HG02642 (cell line): ENCODE data around the gene PLSCR1.
"Not testable (repeated sequence)": the region's sequence is repeated elsewhere in the genome, so short reads cannot be mapped to it uniquely, and the experiment has no call there.

Source experiments
- ATAC-seq: cut with Tn5 transposase; IDR thresholded peaks from one replicate; pipeline ENCODE4 v1.9.1; 2021; ENCODE audit warnings: mild to moderate bottlenecking; ENCODE audit not compliant: unreplicated experiment, poor library complexity

PLSCR1 gene

GRCh38 chr3:146550743-146551510 is 6.5 kb upstream of the PLSCR1 start:
- peak; percentile 86 for ATAC-seq

- no peak for ATAC-seq
These were observed 5.7 kb upstream of the PLSCR1 start for GRCh38 chr3:146550070-146550615.

GRCh38 chr3:146547235-146547835 is 2.9 kb upstream of the PLSCR1 start:
- ATAC-seq, result no peak

- ATAC-seq, result no peak
These were observed 2.1 kb upstream of the PLSCR1 start for GRCh38 chr3:146546366-146546965.

GRCh38 chr3:146544929-146545528 is 622 bp upstream of the PLSCR1 start:
- no peak for ATAC-seq

- peak; percentile 4 for ATAC-seq
These were observed 876 bp downstream of the PLSCR1 start for GRCh38 chr3:146543461-146544001.

- ATAC-seq, result no peak
These were observed 1.4 kb downstream of the PLSCR1 start for GRCh38 chr3:146542978-146543377.

GRCh38 chr3:146542179-146542578 is 2.2 kb downstream of the PLSCR1 start:
- ATAC-seq, result no peak

- ATAC-seq, result no peak
These were observed 3.4 kb downstream of the PLSCR1 start for GRCh38 chr3:146540978-146541377.

- peak; percentile 16 for ATAC-seq
These were observed 4.2 kb downstream of the PLSCR1 start for GRCh38 chr3:146540236-146540635.

GRCh38 chr3:146539315-146539714 is 5.1 kb downstream of the PLSCR1 start:
- ATAC-seq, result no peak

GRCh38 chr3:146537603-146538002 is 6.8 kb downstream of the PLSCR1 start:
- ATAC-seq, result no peak

- ATAC-seq, result no peak
These were observed 7.7 kb downstream of the PLSCR1 start for GRCh38 chr3:146536681-146537080.

- ATAC-seq, result no peak
These were observed 12.0 kb downstream of the PLSCR1 start for GRCh38 chr3:146532406-146532805.

- ATAC-seq, result no peak
These were observed 13.8 kb downstream of the PLSCR1 start for GRCh38 chr3:146530609-146531008.

GRCh38 chr3:146529021-146529420 is 15.4 kb downstream of the PLSCR1 start:
- no peak for ATAC-seq

GRCh38 chr3:146524961-146525360 is 19.4 kb downstream of the PLSCR1 start:
- no peak for ATAC-seq

- no peak for ATAC-seq
These were observed 20.9 kb downstream of the PLSCR1 start for GRCh38 chr3:146523531-146523930.

- not testable (repeated sequence) for ATAC-seq
These were observed 21.9 kb downstream of the PLSCR1 start for GRCh38 chr3:146522174-146523158.
